ENCODE measurements around the gene CNOT10. TPM values are rescaled to one million over a fixed set of nuclear protein-coding genes. Genes with fewer than 3 reads are reported as not detected.

Gene CNOT10
- polyA plus RNA-seq, 1 experiment: 22.9 TPM

- Histone ChIP-seq H3K9me3 (ENCODE audit: control insufficient read depth, insufficient read depth, low read length) (no peaks in the 10 kb centered on the region), H3K4me3 (ENCODE audit: low read depth, low read length) (no peak overlapping the region), H3K27me3 (ENCODE audit: control insufficient read depth, insufficient read depth, low read length) (no peaks in the 10 kb centered on the region), H3K27ac (ENCODE audit: low read depth, low read length) (no peak overlapping the region)
- ChIA-PET CTCF (interaction anchor here (0.7 kb wide), 1 partner anchor 91 kb away, joined by 3 read pairs; no protein-coding TSS in a partner anchor), POLR2A (no interaction called here)
- TF ChIP-seq CTCF (IDR thresholded peaks at IDR 0.05; ENCODE audit: low read depth, low read length): no peak
- DNase-seq (ENCODE audit: low read depth, low spot score): no peak
Observed at GRCh38 chr3:32709346-32709745, 24.4 kb downstream of the CNOT10 start.

- TF ChIP-seq CTCF (IDR thresholded peaks at IDR 0.05; ENCODE audit: low read depth, low read length): no peak
- POLR2A ChIA-PET: no interaction called here
- no peak for DNase-seq (ENCODE audit: low read depth, low spot score)
- Histone ChIP-seq H3K4me3 (ENCODE audit: low read depth, low read length) (no peak overlapping the region), H3K27ac (ENCODE audit: low read depth, low read length) (no peak overlapping the region), H3K9me3 (ENCODE audit: control insufficient read depth, insufficient read depth, low read length) (no peaks in the 10 kb centered on the region), H3K27me3 (ENCODE audit: control insufficient read depth, insufficient read depth, low read length) (no peaks in the 10 kb centered on the region)
- CTCF ChIA-PET: no interaction called here
Observed at GRCh38 chr3:32712506-32713055, 27.6 kb downstream of the CNOT10 start.

- no peak for TF ChIP-seq CTCF (IDR thresholded peaks at IDR 0.05; ENCODE audit: low read depth, low read length)
- ChIA-PET POLR2A (no interaction called here), CTCF (interaction anchor here (1.4 kb wide), 1 partner anchor 29 kb away, joined by 3 read pairs; the partner anchor contains the start of gene CNOT10)
- no peaks in the 10 kb centered on the region for H3K27me3 ChIP-seq (ENCODE audit: control insufficient read depth, insufficient read depth, low read length)
- no peak for DNase-seq (ENCODE audit: low read depth, low spot score)
- no peaks in the 10 kb centered on the region for H3K9me3 ChIP-seq (ENCODE audit: control insufficient read depth, insufficient read depth, low read length)
- no peak overlapping the region for H3K4me3 ChIP-seq (ENCODE audit: low read depth, low read length)
- no peak overlapping the region for H3K27ac ChIP-seq (ENCODE audit: low read depth, low read length)
Observed at GRCh38 chr3:32713181-32713580, 28.2 kb downstream of the CNOT10 start.

- TF ChIP-seq CTCF (IDR thresholded peaks at IDR 0.05; ENCODE audit: low read depth, low read length): no peak
- DNase-seq (ENCODE audit: low read depth, low spot score): no peak
- H3K4me3 ChIP-seq (ENCODE audit: low read depth, low read length): no peak overlapping the region
- no peaks in the 10 kb centered on the region for H3K27me3 ChIP-seq (ENCODE audit: control insufficient read depth, insufficient read depth, low read length)
- no peaks in the 10 kb centered on the region for H3K9me3 ChIP-seq (ENCODE audit: control insufficient read depth, insufficient read depth, low read length)
- ChIA-PET CTCF (no interaction called here), POLR2A (no interaction called here)
- H3K27ac ChIP-seq (ENCODE audit: low read depth, low read length): no peak overlapping the region
Observed at GRCh38 chr3:32719335-32719734, 34.3 kb downstream of the CNOT10 start.

- Histone ChIP-seq H3K27ac (ENCODE audit: low read depth, low read length) (no peak overlapping the region), H3K4me3 (ENCODE audit: low read depth, low read length) (no peak overlapping the region), H3K9me3 (ENCODE audit: control insufficient read depth, insufficient read depth, low read length) (no peaks in the 10 kb centered on the region), H3K27me3 (ENCODE audit: control insufficient read depth, insufficient read depth, low read length) (no peaks in the 10 kb centered on the region)
- no peak for DNase-seq (ENCODE audit: low read depth, low spot score)
- POLR2A ChIA-PET: no interaction called here
- CTCF ChIA-PET: no interaction called here
- no peak for TF ChIP-seq CTCF (IDR thresholded peaks at IDR 0.05; ENCODE audit: low read depth, low read length)
Observed at GRCh38 chr3:32719931-32720330, 34.9 kb downstream of the CNOT10 start.
